ENCODE data around the gene PTPN6. TPM values are rescaled to one million over a fixed set of nuclear protein-coding genes. Genes with fewer than 3 reads are reported as not detected.

Gene PTPN6
- total and polyA plus RNA-seq, 10 of the 15 experiments (the other 5 are each of a cell fraction or from before 2014, with no cell fraction given), result 229 to 457 (median 370) TPM

GRCh38 chr12:6952863-6953441 is 1.8 kb downstream of the PTPN6 start (continued):
- TF ChIP-seq BACH1 (IDR thresholded peaks at IDR 0.05; ENCODE audit: borderline replicate concordance) (no peak), BHLHE40 (IDR thresholded peaks at IDR 0.05; ENCODE audit: borderline replicate concordance in 1 of 2, low read depth in 2 of 2, low read length in 1 of 2) (peak in 1 of 2 experiments; percentile 44; a peak in 1 of 4 replicates), CHD1 (IDR thresholded peaks at IDR 0.05; ENCODE audit: low read depth, low read length) (0 out of 2 replicates have a peak, but pooled peaks have one; percentile 36), E2F8 (IDR thresholded peaks at IDR 0.05; ENCODE audit: low read depth, partially characterized antibody) (no peak), YBX1 (IDR thresholded peaks at IDR 0.05) (no peak), SP1 (IDR thresholded peaks at IDR 0.05; ENCODE audit: low read depth, low read length) (no peak), NFYB (IDR thresholded peaks at IDR 0.05; ENCODE audit: insufficient read depth, low read depth, low read length) (no peak), CREM (IDR thresholded peaks at IDR 0.05; ENCODE audit: low read depth) (no peak), WRNIP1 (IDR thresholded peaks at IDR 0.05; ENCODE audit: borderline replicate concordance, low read depth, low read length) (no peak), MEF2A (IDR thresholded peaks at IDR 0.05; ENCODE audit: insufficient read depth, low read depth, low read length) (0 out of 2 replicates have a peak, but pooled peaks have one; percentile 1), CHD2 (IDR thresholded peaks at IDR 0.05; ENCODE audit: borderline replicate concordance, low read depth, low read length) (no peak), SIX5 (IDR thresholded peaks at IDR 0.05; ENCODE audit: low read depth, low read length, severe bottlenecking) (no peak), NR2F1 (conservative IDR thresholded peaks at IDR 0.05) (no peak), SREBF2 (IDR thresholded peaks at IDR 0.05; ENCODE audit: low read length) (no peak), HDAC6 (IDR thresholded peaks at IDR 0.05; ENCODE audit: unreplicated experiment) (no peak), EGR1 (IDR thresholded peaks at IDR 0.05; ENCODE audit: borderline replicate concordance in 1 of 2, low read depth in 2 of 2, low read length in 2 of 2) (no peak), USF1 (IDR thresholded peaks at IDR 0.05; ENCODE audit: borderline replicate concordance, extremely low read length, insufficient read depth, low read depth, low read length) (no peak), TARDBP (IDR thresholded peaks at IDR 0.05; ENCODE audit: borderline replicate concordance) (no peak)
- TF ChIP-seq, protein P1, sequence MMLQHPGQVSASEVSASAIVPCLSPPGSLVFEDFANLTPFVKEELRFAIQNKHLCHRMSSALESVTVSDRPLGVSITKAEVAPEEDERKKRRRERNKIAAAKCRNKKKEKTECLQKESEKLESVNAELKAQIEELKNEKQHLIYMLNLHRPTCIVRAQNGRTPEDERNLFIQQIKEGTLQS (IDR thresholded peaks at IDR 0.05; ENCODE audit: borderline replicate concordance, extremely low read depth, low read depth, low read length), result no peak
- TF ChIP-seq, protein P2, sequence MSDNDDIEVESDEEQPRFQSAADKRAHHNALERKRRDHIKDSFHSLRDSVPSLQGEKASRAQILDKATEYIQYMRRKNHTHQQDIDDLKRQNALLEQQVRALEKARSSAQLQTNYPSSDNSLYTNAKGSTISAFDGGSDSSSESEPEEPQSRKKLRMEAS (IDR thresholded peaks at IDR 0.05; ENCODE audit: low read depth, low read length), result no peak
- TF ChIP-seq, protein P3, sequence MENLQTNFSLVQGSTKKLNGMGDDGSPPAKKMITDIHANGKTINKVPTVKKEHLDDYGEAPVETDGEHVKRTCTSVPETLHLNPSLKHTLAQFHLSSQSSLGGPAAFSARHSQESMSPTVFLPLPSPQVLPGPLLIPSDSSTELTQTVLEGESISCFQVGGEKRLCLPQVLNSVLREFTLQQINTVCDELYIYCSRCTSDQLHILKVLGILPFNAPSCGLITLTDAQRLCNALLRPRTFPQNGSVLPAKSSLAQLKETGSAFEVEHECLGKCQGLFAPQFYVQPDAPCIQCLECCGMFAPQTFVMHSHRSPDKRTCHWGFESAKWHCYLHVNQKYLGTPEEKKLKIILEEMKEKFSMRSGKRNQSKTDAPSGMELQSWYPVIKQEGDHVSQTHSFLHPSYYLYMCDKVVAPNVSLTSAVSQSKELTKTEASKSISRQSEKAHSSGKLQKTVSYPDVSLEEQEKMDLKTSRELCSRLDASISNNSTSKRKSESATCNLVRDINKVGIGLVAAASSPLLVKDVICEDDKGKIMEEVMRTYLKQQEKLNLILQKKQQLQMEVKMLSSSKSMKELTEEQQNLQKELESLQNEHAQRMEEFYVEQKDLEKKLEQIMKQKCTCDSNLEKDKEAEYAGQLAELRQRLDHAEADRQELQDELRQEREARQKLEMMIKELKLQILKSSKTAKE (IDR thresholded peaks at IDR 0.05; ENCODE audit: low read depth, poor library complexity, severe bottlenecking), result no peak
- TF ChIP-seq, protein P4, sequence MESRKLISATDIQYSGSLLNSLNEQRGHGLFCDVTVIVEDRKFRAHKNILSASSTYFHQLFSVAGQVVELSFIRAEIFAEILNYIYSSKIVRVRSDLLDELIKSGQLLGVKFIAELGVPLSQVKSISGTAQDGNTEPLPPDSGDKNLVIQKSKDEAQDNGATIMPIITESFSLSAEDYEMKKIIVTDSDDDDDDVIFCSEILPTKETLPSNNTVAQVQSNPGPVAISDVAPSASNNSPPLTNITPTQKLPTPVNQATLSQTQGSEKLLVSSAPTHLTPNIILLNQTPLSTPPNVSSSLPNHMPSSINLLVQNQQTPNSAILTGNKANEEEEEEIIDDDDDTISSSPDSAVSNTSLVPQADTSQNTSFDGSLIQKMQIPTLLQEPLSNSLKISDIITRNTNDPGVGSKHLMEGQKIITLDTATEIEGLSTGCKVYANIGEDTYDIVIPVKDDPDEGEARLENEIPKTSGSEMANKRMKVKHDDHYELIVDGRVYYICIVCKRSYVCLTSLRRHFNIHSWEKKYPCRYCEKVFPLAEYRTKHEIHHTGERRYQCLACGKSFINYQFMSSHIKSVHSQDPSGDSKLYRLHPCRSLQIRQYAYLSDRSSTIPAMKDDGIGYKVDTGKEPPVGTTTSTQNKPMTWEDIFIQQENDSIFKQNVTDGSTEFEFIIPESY (IDR thresholded peaks at IDR 0.05), result no peak

All from GM12878 (cell line).